ENCODE results near the gene SEZ6.

Gene SEZ6

GRCh38 chr17:28928061-28928460 lies 77.8 kb downstream of the SEZ6 start:
- DNase-seq: peak; percentile 10

GRCh38 chr17:28926786-28927185 lies 79.0 kb downstream of the SEZ6 start:
- DNase-seq: no peak

DNA sequence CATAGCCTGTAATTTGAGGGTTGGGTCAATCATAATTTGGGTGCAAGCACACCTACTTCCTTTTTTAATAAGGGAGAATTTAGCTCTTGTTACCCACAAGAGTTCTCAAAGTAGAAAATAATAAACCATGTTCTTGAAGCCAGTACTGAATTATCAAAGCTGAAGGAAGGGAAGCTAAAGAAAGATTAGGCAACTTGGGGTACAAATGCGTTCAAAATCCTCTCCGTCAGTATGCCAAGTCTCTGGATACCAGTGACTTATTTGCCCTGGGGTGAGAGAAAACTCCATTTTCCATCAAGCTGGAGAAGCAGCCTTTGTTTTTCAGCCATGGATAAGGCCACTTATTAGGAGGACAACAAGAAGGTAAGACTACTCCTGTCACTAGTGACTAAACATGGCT lies 79.5 kb downstream of the SEZ6 start:
- DNase-seq: no peak

GRCh38 chr17:28925912-28926365 lies 79.9 kb downstream of the SEZ6 start:
- DNase-seq: peak; percentile 17 to 19

DNA sequence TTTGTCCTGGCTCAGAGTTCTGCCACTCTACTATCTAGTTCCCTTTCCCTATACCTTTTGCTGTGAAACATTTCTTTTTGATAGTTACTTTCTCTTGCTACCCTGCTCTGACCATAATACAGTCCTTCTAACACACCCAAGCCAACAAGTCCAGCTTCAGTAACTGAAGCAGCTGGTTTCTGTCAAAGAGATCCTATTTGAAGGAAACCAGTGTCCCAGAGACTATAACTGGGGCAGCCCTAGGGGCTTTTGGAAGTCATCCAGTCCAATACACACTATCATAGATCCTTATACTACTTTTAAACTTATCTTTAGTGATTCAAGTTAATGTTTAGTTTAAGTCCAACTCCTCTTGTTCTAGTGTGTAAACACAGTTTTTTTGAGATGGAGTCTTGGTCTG lies 85.6 kb downstream of the SEZ6 start:
- DNase-seq: no peak

- no peak for DNase-seq
Measured at GRCh38 chr17:28918295-28918694, 87.5 kb downstream of the SEZ6 start.

GRCh38 chr17:28917465-28917864 lies 88.4 kb downstream of the SEZ6 start:
- DNase-seq: no peak

DNA sequence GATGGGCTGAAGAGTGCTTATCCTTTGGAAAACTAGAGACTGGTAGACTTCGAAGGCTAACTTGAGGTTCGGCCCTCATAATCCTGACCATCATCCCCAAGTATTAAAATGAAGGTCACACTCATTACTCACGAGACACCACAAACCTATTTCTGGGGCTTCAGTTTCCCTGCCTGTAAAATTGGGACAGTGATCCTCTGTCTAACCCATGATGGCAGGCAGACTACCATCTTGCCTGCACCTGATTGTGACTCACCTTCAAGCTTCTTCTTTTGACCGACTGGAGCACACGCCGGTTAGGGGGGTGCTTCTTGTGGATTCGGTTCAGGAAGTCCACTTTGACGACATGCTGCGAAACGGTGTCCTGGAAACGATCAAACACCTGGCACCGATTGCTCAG lies 88.8 kb downstream of the SEZ6 start:
- no peak for DNase-seq

DNA sequence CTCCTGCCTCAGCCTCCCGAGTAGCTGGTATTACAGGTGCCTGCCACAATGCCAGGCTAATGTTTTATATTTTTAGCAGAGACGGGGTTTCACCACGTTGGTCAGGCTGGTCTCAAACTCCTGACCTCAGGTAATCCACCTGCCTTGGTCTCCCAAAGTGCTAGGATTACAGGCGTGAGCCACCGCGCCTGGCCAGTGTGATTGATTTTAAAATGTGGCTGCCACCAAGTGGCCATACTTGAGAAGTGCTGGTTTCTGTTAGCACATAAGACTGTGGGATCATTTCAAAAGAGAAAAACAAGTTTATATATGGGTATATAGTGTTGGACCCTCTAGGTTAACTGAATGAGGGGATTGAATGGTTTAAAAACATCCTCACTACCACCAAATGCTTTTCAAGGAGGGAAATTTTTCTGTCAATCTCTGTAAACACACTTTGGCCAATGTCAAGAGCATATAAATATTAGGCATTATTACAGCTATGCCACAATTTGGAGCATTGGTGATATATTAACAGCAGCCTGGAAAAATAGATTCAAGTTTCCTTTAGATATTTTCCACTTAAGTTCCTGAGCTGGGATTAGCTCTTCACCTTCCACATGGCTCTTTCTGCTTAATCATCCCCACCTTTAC lies 89.4 kb downstream of the SEZ6 start:
- DNase-seq: peak; percentile 37 to 40

GRCh38 chr17:28912938-28913333 lies 92.9 kb downstream of the SEZ6 start:
- no peak for DNase-seq

- no peak for DNase-seq
Measured at GRCh38 chr17:28912281-28912937, 93.4 kb downstream of the SEZ6 start.

DNA sequence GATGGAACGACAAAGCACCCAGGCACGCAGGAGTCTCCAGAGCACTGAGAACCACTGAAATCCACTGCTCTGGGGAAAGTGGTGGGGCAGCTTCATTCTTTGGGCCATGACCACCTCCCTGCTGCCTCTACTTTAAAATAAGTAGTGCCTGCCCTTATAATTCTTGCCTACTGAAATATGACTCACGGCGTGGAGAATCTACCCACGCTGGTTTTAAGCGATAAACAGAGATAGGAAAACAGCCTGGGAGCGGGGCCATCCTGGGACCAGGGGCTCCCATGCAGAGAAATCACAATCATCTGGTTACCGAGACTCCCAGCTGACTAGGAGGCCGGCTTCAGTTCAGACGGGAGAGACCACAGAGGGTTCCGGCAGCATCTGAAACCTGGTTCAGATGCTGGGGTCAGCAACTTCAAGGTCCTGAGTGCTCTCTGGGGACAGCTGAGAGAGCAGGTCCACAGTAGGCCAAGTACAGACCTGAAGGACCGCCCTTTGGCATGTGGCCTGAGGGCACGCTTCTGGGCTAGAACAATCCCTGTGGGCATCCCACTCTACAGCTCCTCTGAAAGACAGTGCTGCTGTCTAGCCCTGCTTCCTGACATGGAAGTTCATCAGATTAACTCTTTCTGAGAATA lies 94.3 kb downstream of the SEZ6 start:
- no peak for DNase-seq

DNA sequence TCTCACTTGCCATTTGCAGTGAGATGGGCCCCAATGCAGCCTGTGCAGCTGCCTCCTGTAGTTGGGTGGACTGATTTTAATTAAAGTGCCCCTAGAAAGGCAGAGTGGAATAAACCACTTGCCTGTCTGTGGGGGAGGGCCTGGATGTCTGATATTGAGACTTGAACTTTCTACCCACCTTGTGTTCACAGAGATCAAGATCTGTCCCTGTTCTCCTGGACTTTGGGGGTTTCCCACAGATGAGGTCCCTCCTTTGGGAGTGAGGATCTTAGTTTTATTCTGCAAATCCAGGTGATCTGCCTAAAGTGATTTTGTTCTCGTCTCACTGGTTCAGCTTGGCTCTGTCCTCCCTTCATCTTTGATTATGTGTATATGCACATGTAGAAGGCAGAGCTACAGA lies 95.3 kb downstream of the SEZ6 start:
- DNase-seq: no peak

DNA sequence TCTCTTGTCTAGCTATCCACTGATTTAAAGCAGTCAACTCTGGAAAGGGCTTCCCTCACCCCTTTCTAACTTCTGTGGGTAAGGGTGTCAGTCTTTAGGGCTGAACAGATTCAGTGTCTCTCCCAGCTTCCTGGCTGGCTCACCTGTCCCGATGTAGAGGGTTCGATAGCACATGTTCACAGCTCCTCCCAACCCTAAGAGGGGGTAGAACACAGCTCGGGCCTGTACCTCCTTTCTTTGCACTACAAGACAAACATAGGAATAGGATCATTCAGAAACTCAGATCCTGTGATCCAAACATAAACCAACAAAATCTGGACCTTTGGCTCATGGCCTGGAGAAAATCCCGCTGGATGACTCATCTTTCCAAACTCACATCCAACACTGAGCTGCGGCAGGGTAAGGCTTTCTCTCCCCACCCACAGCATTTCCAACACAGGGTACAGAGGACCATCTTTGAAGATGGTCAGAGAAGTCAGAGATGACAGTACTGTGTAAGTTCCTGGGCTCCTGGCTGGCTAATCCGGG lies 97.1 kb downstream of the SEZ6 start:
- DNase-seq: no peak

DNA sequence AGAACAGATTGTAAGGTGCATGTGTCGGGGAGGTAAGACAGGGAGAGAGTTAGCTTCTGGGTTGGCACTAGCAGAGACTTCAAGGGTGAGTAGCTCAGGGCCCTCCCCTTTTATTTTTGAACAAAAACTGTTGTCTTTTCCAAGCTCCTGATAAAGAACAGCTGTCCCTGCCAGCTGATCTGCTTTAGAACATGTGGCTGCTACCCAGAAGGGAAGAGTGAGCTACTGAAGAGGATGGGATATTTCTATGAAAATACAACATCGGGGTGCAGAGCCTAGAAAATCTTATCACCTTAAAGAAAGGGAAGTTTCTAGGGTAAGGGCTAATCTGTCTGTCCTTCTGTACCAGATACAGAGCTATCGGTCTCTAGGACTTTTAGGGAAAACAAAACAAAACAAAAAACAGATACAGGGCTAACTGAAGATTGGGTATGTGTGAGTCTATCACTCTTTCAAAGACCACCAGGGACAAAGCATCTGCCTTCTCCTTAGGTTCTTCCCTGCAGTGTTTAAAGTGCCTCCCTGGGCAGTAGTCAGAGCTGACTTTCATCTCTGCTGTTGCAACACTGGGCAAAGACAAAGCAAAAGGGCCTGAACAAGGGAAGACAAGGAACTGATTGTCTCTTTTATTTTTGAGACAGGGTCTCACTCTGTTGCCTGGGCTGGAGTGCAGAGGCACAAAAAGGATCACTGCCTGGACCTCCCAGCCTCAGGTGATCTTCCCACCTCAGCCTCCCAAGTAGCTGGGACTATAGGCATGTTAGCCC lies 97.9 kb downstream of the SEZ6 start:
- DNase-seq: no peak

DNA sequence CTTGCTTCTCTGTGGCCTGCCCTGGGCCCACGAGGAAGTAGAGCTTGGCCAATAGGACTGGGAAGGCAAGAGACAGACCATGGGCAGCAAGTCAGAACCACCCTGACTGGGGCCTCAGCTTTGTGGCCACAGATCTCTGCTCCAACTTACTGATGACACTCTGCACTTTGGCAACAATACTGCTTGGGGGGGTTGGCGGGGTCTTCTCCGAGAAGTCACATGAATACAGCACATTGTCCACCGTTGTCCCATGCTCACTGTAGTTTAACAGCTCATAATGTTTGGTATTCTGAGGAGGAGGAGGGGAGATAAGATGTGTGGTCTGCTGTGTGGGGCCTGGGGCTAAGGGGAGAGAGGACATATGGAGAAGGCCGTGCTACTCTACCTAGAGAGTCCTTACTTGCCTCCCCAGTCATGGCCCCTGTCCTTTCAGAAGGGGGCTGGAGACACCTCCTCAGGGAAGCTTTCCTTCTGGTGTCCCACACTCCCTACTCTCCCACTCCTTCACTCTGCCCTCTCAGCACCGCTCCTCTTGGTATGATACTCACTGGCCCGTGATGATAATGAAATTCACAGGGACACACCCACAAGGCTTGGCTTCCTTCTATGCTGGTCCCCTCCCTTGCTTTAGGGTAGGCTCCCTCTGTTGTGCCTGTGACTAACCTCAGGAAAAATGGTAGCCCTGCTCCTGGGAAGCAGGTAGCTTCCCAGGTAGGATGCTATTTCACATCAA lies 99.0 kb downstream of the SEZ6 start:
- DNase-seq: no peak

- no peak for DNase-seq
Measured at GRCh38 chr17:28906276-28906675, 99.6 kb downstream of the SEZ6 start.

Data from activated CD4-positive, alpha-beta T cell treated with anti-CD3 and anti-CD28 coated beads, Interleukin-2, amount 50 U/mL, for 4 hours (primary cell).